NCI-H2196 (cell line): Measurements from ENCODE around the gene CAB39L.
A peak's percentile ranks its signal among the peaks of the same experiment; 100 is the strongest.

Experiments
- DNase-seq: peaks from one replicate; lab custom pipeline; 2025; ENCODE audit not compliant: unreplicated experiment; lab: John Stamatoyannopoulos, UW

The CAB39L gene

GRCh38 chr13:49443357-49443703 lies 534 bp downstream of the CAB39L start:
- DNase-seq: no peak

- no peak for DNase-seq
Measured at GRCh38 chr13:49441846-49442245, 2.0 kb downstream of the CAB39L start.

GRCh38 chr13:49441312-49441711 lies 2.6 kb downstream of the CAB39L start:
- no peak for DNase-seq

- no peak for DNase-seq
Measured at GRCh38 chr13:49439609-49440008, 4.3 kb downstream of the CAB39L start.

GRCh38 chr13:49437705-49438104 lies 6.2 kb downstream of the CAB39L start:
- no peak for DNase-seq

GRCh38 chr13:49436890-49437289 lies 7.0 kb downstream of the CAB39L start:
- peak; percentile 1 for DNase-seq

- no peak for DNase-seq
Measured at GRCh38 chr13:49435992-49436391, 7.9 kb downstream of the CAB39L start.

- DNase-seq: no peak
Measured at GRCh38 chr13:49429121-49429520, 14.7 kb downstream of the CAB39L start.

GRCh38 chr13:49428041-49428763 lies 15.7 kb downstream of the CAB39L start:
- DNase-seq: no peak

GRCh38 chr13:49424011-49424560 lies 19.8 kb downstream of the CAB39L start:
- no peak for DNase-seq

GRCh38 chr13:49421391-49421790 lies 22.5 kb downstream of the CAB39L start:
- no peak for DNase-seq

GRCh38 chr13:49419276-49419675 lies 24.6 kb downstream of the CAB39L start:
- no peak for DNase-seq

- no peak for DNase-seq
Measured at GRCh38 chr13:49418206-49418605, 25.7 kb downstream of the CAB39L start.

GRCh38 chr13:49417161-49417560 lies 26.7 kb downstream of the CAB39L start:
- DNase-seq: no peak

- no peak for DNase-seq
Measured at GRCh38 chr13:49412749-49413148, 31.1 kb downstream of the CAB39L start.

GRCh38 chr13:49411353-49411752 lies 32.5 kb downstream of the CAB39L start:
- DNase-seq: no peak

- no peak for DNase-seq
Measured at GRCh38 chr13:49410477-49410876, 33.4 kb downstream of the CAB39L start.

GRCh38 chr13:49410006-49410405 lies 33.9 kb downstream of the CAB39L start:
- no peak for DNase-seq

GRCh38 chr13:49409008-49409407 lies 34.9 kb downstream of the CAB39L start:
- no peak for DNase-seq

GRCh38 chr13:49407936-49408335 lies 35.9 kb downstream of the CAB39L start:
- no peak for DNase-seq

- no peak for DNase-seq
Measured at GRCh38 chr13:49407068-49407467, 36.8 kb downstream of the CAB39L start.

GRCh38 chr13:49404703-49405020 lies 39.2 kb downstream of the CAB39L start:
- DNase-seq: no peak

GRCh38 chr13:49403996-49404702 lies 39.7 kb downstream of the CAB39L start:
- no peak for DNase-seq
